GM12873 (cell line): ENCODE measurements around the gene BLOC1S4.

ENCODE experiments used
- TF ChIP-seq, protein P1 (sequence below): IDR thresholded peaks from 2 replicates; pipeline ENCODE4 v1.5.1; 2012; ENCODE audit warnings: low read depth, mild to moderate bottlenecking, moderate library complexity, low read length, control low read depth; ENCODE audit not compliant: insufficient read depth; ENCODE audit errors: missing control alignments

BLOC1S4 gene

DNA sequence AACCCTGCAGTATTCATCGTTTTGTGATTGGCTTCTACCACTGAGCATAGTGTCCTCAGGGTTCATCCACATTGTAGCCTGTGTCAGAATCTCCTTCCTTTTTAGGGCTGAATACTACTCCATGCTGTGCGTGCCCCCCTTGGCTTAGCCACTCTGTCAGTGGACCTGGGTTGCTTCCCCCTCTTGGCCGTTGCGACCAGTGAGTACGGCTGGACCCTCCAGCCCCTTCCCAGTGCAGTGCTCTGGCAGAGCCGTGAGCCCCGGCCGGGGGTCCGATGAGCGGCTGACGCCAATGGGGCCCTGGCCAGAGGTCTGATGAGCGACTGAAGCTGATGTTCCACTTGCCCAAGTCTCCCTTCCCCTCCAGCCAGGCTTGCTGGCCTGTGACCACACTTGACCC is 6.9 kb downstream of the BLOC1S4 start:
- TF ChIP-seq, protein P1, sequence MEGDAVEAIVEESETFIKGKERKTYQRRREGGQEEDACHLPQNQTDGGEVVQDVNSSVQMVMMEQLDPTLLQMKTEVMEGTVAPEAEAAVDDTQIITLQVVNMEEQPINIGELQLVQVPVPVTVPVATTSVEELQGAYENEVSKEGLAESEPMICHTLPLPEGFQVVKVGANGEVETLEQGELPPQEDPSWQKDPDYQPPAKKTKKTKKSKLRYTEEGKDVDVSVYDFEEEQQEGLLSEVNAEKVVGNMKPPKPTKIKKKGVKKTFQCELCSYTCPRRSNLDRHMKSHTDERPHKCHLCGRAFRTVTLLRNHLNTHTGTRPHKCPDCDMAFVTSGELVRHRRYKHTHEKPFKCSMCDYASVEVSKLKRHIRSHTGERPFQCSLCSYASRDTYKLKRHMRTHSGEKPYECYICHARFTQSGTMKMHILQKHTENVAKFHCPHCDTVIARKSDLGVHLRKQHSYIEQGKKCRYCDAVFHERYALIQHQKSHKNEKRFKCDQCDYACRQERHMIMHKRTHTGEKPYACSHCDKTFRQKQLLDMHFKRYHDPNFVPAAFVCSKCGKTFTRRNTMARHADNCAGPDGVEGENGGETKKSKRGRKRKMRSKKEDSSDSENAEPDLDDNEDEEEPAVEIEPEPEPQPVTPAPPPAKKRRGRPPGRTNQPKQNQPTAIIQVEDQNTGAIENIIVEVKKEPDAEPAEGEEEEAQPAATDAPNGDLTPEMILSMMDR = no peak

DNA sequence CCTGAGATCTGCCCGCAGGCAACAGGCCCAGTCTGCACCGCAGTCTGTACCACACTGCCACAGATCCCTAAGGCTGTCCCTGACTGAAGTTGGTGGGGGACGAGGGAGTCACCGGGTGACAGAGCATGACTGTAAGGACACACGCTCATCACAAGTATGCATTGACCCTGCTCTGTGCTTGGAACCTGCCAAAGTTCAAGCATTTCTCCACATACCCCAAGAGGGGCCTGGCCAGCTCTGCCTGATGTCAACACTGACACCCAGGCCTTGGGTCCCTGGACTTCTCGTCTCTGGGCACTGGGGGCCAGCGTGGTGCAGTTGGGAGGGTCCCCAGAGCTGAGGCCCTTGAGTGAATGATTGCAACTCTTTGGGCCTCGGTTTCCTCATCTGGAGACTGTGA is 7.9 kb downstream of the BLOC1S4 start:
- TF ChIP-seq, protein P1 = no peak

DNA sequence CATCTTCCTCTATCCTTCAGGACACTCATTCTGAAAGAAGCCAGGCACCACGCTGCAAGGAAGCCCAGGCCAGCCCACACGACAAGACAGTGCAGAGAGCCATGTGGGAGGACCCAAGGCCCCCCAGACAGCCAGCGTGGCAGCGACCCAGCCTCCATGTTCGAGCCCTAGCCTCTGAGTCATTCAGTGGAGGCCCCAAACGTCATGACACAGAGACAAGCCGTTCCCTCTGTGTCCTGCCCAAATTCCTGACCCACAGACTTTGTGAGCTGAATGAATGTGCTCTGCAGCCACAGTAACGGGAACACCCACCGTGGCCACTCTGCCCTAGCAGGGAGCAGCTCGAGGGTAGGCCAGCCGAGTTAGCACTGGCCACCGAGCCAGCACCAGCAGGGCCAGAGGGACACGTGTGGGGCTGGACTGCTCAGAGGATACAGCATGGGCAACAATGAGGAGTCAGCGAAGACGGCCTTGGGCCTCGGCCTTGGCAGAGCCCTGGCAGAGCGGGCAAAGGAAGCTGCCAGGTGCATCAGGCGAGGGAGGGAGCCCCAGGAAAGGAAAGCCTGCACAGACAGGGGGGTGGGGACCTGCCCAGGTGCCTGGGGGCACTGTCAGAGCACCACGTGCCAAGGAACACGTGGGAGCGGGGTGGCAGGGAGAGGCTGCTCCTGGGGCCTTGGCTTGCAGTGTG is 8.6 kb downstream of the BLOC1S4 start:
- TF ChIP-seq, protein P1 = no peak

DNA sequence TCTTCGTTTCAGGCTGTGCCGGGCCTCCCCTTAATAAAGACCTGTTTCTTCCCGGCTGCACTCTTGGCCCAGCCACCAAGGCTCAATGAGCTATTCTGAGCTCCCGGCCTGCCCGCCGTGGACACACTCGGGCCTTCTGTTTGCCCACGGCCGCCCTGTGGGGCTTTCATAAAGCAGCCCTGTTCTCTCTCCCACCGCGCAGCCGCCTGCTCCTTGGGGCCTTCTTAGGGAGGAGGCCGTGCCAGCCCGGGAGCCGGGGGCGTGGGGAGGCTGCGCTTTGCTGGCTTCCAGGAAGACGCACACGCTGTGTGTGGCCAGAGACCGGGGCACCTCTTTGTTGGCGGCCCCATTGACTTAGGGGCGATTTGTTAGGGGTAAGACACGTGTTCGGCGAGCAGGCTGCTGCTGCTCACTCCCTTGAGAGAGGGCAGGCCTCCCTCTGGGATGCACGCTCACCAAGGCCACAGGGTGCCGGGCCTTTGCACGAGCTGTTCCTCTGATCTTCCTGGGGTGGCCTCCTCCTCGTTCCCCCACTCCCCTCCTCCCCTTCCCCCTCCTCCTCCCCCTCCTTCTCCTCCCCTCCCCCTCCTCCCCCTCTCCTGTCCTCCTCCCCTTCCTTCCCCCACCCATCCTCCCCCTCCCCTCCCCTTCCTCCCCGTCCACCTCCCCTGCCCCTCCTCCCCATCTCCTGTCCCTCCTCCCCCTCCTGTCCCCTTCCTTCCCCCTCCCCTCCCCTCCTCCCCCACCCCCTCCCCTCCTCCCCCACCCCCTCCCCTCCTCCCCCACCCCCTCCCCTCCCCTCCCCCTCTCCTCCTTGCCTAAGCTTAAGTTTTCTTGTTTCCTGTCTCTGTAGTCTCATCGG is 11.3 kb downstream of the BLOC1S4 start:
- TF ChIP-seq, protein P1 = no peak

DNA sequence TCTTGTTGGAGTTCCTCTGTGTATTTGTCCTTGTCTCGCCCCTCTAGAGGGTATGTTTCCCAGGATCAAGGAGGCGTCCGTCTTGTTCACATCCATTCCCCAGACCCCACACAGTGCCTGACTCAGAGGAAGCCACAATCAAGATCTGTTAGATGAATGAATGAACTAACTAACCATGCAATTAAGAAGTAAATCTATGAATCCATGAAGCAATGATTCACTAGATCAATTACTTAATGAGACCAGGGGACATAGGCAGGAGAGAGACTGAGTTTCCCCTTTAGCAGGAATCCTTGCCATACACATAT is 11.9 kb downstream of the BLOC1S4 start:
- TF ChIP-seq, protein P1 = no peak

DNA sequence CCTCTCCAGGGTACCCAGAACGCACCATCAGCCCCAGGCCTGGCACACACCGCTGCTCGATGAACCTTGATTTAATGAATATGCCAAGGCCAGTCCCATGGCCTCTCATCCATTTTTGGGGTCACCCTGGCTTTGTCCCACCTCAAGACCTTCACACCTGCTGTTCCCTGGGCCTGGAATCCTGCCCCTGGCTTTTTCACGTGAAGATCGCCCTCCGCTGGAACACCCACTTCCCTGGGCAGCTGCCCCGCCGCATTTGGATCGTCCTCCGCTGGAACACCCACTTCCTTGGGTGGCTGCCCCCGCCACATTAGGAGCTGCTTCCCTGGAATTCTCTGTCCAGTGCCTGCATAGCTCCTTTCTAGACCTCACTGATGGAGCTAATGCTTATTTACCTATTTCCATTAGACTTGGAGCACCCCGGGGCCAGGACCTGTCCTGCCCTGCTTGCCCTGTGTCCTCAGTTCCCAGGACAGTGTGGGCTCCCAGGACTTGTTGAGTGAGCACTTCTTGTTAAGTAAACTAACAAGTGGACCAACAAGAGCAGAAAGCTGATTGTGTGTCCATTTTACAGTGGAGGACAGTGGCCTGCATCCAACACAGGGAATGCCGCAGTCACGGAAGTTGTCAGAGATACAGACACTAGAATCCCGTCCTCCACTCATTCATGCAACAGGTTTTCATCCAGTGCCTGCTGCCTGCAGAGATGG is 12.5 kb downstream of the BLOC1S4 start:
- TF ChIP-seq, protein P1 = no peak
